Stromal cell of bone marrow (primary cell): ENCODE results near the gene HMGN4.

Source experiments
- DNase-seq: peaks from one replicate; pipeline ENCODE4 v3.0.0-alpha.2; 2012; ENCODE audit warnings: low read depth

HMGN4 gene

DNA sequence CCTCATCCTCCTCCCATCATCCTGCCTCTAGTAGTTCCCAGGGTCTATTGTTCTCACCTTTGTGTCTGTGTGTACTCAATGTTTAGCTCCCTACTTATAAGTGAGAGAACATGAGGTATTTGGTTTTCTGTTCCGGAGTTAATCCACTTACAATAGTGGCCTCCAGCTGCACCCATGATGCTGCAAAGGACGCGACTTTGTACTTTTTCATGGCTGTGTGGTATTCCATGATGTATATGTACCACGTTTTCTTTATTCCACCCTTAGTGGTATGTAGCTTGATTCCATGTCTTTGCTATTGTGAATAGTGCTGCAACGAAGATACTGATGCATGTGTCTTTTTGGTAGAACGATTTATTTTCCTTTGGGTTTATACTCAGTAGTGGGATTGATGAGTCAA lies 40.1 kb downstream of the HMGN4 start:
- no peak for DNase-seq

DNA sequence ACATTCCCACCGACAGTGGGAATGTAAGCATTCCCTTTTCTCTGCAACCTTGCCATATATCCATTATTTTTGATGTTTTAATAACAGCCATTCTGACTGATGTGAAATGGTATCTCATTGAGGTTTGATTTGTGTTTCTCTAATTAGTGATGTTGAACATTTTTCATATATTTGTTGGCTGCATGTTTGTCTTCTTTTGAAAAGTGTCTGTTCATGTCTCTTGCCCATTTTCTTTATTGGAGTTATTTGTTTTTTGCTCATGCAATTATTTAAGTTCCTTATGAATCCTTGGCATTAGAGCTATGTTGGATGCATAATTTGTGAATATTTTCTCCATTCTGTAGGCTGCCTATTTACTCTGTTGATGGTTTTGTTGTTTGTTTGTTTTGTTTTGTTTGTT lies 40.6 kb downstream of the HMGN4 start:
- no peak for DNase-seq

GRCh38 chr6:26581164-26581915 lies 43.2 kb downstream of the HMGN4 start:
- no peak for DNase-seq

GRCh38 chr6:26588965-26589364 lies 50.8 kb downstream of the HMGN4 start:
- DNase-seq, result no peak

- no peak for DNase-seq
Observed at GRCh38 chr6:26592649-26593048, 54.5 kb downstream of the HMGN4 start.

DNA sequence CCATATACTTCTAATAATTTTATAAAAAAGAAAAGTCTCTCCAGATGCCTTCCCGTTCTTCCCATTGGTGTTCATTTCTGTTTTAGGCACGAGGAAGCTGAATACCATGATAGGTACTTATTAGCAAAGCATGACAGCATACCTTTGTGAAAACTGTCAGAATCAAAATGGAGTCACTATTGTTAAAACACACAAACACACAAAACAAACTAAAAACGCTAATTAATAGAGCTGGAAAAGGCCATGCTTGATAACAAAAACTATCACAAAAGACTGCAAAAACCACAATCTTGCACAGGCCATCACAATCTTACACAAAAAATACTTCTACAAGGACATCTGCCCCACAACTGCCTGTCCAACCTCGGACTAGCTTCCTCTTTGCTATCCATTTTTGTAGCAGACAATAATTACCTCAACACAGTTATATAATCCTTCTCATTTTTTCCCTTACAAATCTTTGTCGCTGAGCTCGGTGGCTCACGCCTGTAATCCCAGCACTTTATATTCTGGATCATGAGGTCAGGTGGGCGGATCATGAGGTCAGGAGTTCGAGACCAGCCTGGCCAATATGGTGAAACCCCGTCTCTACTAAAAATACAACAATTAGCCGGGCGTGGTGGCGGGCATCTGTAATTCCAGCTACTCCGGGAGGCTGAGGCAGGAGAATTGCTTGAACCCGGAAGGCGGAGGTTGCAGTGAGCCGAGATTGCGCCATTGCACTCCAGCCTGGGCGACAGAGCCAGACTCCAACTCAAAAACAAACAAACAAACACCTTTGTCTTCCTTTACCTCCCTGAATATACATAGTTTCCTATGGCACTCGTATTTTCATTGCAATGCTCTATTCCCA lies 55.3 kb downstream of the HMGN4 start:
- DNase-seq, result no peak

GRCh38 chr6:26594131-26594498 lies 55.9 kb downstream of the HMGN4 start:
- no peak for DNase-seq

DNA sequence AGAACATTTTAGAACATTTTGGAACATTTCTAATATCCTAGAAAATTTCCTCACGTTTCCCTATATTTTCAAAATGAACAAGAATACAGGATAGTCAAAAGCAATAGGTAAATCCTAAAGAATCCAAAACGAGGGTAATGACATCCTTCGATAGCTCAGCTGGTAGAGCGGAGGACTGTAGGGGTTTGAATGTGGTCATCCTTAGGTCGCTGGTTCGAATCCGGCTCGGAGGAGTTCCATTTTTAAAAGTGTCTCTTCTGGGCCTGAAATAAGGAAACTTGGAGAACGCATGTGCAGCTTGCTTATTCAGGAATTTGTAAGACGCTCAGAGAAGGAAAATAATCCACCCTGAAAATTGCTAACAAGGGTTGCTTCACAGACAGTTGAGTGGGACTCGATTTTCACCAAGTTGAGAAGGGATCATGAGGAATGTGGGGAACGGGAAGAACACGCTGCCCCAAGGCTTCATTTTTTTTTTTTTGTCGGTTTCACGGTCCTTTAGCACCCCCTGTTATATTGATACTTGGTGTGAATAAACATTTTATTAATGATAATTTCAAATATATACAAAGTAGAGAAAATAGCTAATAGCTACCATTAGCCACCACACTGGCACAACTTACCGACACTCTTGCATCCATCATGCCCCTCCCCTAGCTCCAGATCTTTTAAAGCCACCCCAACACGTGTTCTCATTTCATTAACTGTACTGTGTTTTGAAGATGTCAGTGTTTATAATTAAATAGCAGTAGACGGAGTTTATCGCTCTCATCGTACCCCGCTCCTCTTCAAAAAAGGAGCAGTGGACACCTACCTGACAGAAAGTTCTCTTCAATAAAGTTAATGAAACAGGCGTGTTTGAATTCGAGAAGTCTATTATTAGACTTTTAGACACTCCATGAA lies 56.8 kb downstream of the HMGN4 start:
- peak; percentile 35 for DNase-seq

DNA sequence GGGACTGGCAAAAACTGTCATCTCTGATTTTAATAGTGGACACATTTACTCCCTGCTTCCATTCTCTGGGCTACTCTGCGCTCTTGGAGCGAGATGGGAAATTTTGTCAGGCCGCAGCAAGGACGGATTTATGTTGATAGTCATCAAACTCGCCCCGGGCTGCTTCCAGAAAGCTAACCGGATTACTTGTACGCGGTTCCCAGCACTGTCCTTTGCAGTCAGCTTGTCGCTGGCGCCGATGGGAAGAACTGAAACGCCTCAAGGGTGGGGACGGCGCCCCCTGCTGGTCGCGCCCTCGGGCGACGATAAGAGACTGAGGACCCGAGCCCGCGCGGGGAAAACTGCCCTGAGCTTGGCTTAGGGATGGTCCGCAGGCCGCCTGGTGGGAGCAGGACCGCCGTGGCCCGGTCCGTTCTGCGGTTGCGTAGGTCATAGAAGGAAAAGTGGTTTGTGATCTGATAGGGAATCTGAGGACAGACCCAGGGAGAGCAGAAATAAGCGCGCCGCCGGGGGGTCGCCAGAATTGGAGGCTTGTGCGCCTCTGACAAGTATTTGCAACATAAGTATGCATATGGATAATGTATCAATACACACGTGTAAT lies 57.6 kb downstream of the HMGN4 start:
- peak; percentile 74 for DNase-seq
